22Rv1 (cell line): Measurements from ENCODE around the gene TPRG1.

Experiments
- CTCF ChIP-seq: fragments of 450-650 bp; IDR thresholded peaks from 2 replicates; pipeline ENCODE4 v1.5.1; 2017; ENCODE audit warnings: mild to moderate bottlenecking
- ZFX ChIP-seq: fragments of 450-650 bp; IDR thresholded peaks from 2 replicates; pipeline ENCODE4 v1.6.1; 2017; ENCODE audit warnings: antibody characterized with exemption, borderline replicate concordance

GRCh38 chr3:189258261-189258660 lies 86.5 kb downstream of the TPRG1 start:
- TF ChIP-seq CTCF (no peak), ZFX (no peak)
